Panc1 (cell line): Measurements from ENCODE around the gene PHRF1.

ENCODE experiments used
- POLR2AphosphoS5 ChIP-seq: IDR thresholded peaks from 2 replicates; pipeline ENCODE4 v1.6.1; 2012; ENCODE audit warnings: mild to moderate bottlenecking, low read depth, low read length, moderate library complexity
- REST ChIP-seq, 2 experiments: IDR thresholded peaks; 2 replicates each; pipeline ENCODE4 v1.6.1; 2011 to 2012; ENCODE audit warnings: low read depth in 2 of 2, control low read depth in 1 of 2, low read length in 1 of 2, mild to moderate bottlenecking in 1 of 2, moderate library complexity in 1 of 2; ENCODE audit not compliant: insufficient read depth in 1 of 2
- SIN3A ChIP-seq: IDR thresholded peaks from 2 replicates; pipeline ENCODE4 v1.6.1; 2012; ENCODE audit warnings: low read depth, mild to moderate bottlenecking, low read length, moderate library complexity, borderline replicate concordance; ENCODE audit not compliant: insufficient read depth
- TCF7L2 ChIP-seq: IDR thresholded peaks from 2 replicates; pipeline ENCODE4 v1.6.1; 2011; ENCODE audit warnings: mild to moderate bottlenecking, low read depth, low read length, inconsistent platforms
- TF ChIP-seq, protein P1 (sequence below): fragments of 450-650 bp; IDR thresholded peaks from 2 replicates; pipeline ENCODE4 v1.5.1; 2017; ENCODE audit warnings: mild to moderate bottlenecking

DNA sequence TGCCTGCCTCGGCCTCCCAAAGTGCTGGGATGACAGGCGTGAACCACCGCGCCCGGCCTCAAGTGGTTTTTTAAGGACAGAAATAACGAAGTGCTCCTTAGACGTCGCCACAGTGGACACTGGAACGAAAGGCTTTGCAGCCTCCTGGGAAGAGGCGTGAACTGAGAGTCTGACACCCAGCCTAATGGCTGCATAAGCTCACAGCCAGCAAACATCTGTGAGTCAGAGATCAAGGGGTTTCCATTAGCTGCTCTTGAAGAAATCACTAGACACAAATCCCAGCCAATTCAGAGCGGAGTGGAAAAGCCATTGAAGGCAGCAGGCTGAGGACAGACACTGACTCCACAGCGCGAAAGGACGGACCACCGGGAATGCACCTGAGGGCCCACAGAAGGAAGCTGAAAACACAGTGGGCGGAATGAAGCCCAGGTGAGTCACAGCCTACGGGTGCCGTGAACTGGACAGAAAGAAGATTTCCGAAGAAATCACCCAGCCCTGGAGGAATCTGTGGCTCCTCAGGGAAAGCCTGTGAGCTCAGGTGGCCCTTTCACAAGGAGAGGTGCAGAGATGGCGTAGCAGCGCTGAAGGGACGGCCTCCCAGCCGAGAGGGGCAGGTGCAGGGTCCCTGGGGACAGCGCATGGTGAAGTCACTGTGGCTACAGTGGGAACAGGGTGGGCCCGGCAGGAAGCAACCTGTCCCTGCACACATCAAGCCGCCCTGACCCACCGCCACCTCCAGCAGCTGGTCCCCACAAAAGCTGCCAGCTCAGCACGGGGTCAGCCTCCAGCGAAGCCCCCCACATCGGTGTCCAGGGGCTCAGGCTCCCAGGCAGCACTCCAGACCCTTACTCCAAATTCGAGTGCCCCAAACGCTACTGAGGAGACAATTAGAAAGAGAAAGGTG, 27.3 kb upstream of the PHRF1 start:
- TF ChIP-seq, protein P1, sequence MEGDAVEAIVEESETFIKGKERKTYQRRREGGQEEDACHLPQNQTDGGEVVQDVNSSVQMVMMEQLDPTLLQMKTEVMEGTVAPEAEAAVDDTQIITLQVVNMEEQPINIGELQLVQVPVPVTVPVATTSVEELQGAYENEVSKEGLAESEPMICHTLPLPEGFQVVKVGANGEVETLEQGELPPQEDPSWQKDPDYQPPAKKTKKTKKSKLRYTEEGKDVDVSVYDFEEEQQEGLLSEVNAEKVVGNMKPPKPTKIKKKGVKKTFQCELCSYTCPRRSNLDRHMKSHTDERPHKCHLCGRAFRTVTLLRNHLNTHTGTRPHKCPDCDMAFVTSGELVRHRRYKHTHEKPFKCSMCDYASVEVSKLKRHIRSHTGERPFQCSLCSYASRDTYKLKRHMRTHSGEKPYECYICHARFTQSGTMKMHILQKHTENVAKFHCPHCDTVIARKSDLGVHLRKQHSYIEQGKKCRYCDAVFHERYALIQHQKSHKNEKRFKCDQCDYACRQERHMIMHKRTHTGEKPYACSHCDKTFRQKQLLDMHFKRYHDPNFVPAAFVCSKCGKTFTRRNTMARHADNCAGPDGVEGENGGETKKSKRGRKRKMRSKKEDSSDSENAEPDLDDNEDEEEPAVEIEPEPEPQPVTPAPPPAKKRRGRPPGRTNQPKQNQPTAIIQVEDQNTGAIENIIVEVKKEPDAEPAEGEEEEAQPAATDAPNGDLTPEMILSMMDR: no peak
- TF ChIP-seq TCF7L2: no peak
- no peak for TF ChIP-seq REST (IDR thresholded peaks at IDR 0.05; ENCODE audit: insufficient read depth in 1 of 2, low read depth in 2 of 2, low read length in 1 of 2)
- no peak for TF ChIP-seq SIN3A
- no peak for TF ChIP-seq POLR2AphosphoS5
